ENCODE results near the gene KCNQ1.

The KCNQ1 gene

GRCh38 chr11:2519517-2519861 lies 74.7 kb downstream of the KCNQ1 start:
- TF ChIP-seq CTCF (IDR thresholded peaks at IDR 0.05; ENCODE audit: insufficient read depth, low read depth, low read length, missing control alignments), result no peak
- DNase-seq (ENCODE audit: low read depth), result no peak
- no peak overlapping the region for H3K4me3 ChIP-seq (ENCODE audit: low read length)

- no peak for DNase-seq (ENCODE audit: low read depth)
- no peak for TF ChIP-seq CTCF (IDR thresholded peaks at IDR 0.05; ENCODE audit: insufficient read depth, low read depth, low read length, missing control alignments)
- no peak overlapping the region for H3K4me3 ChIP-seq (ENCODE audit: low read length)
Measured at GRCh38 chr11:2519862-2520735, 75.3 kb downstream of the KCNQ1 start.

GRCh38 chr11:2520736-2521035 lies 75.9 kb downstream of the KCNQ1 start:
- H3K4me3 ChIP-seq (ENCODE audit: low read length), result no peak overlapping the region
- no peak for DNase-seq (ENCODE audit: low read depth)
- no peak for TF ChIP-seq CTCF (IDR thresholded peaks at IDR 0.05; ENCODE audit: insufficient read depth, low read depth, low read length, missing control alignments)

- H3K4me3 ChIP-seq (ENCODE audit: low read length), result no peak overlapping the region
- TF ChIP-seq CTCF (IDR thresholded peaks at IDR 0.05; ENCODE audit: insufficient read depth, low read depth, low read length, missing control alignments), result no peak
- no peak for DNase-seq (ENCODE audit: low read depth)
Measured at GRCh38 chr11:2521081-2521732, 76.4 kb downstream of the KCNQ1 start.

GRCh38 chr11:2521733-2522630 lies 77.2 kb downstream of the KCNQ1 start:
- DNase-seq (ENCODE audit: low read depth), result no peak
- H3K4me3 ChIP-seq (ENCODE audit: low read length), result no peak overlapping the region
- no peak for TF ChIP-seq CTCF (IDR thresholded peaks at IDR 0.05; ENCODE audit: insufficient read depth, low read depth, low read length, missing control alignments)

GRCh38 chr11:2522631-2523255 lies 77.9 kb downstream of the KCNQ1 start:
- no peak for TF ChIP-seq CTCF (IDR thresholded peaks at IDR 0.05; ENCODE audit: insufficient read depth, low read depth, low read length, missing control alignments)
- no peak overlapping the region for H3K4me3 ChIP-seq (ENCODE audit: low read length)
- no peak for DNase-seq (ENCODE audit: low read depth)

All from epithelial cell of esophagus (primary cell).